Activated CD4-positive, alpha-beta T cell treated with anti-CD3 and anti-CD28 coated beads for 48 hours (primary cell): ENCODE data around the gene DUSP12.
"Not testable (repeated sequence)": the region's sequence is repeated elsewhere in the genome, so short reads cannot be mapped to it uniquely, and the experiment has no call there.

Source experiments
- DNase-seq: peaks from one replicate; pipeline ENCODE4 v3.0.0-alpha.2; 2020

The DUSP12 gene, protein sequence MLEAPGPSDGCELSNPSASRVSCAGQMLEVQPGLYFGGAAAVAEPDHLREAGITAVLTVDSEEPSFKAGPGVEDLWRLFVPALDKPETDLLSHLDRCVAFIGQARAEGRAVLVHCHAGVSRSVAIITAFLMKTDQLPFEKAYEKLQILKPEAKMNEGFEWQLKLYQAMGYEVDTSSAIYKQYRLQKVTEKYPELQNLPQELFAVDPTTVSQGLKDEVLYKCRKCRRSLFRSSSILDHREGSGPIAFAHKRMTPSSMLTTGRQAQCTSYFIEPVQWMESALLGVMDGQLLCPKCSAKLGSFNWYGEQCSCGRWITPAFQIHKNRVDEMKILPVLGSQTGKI

DNA sequence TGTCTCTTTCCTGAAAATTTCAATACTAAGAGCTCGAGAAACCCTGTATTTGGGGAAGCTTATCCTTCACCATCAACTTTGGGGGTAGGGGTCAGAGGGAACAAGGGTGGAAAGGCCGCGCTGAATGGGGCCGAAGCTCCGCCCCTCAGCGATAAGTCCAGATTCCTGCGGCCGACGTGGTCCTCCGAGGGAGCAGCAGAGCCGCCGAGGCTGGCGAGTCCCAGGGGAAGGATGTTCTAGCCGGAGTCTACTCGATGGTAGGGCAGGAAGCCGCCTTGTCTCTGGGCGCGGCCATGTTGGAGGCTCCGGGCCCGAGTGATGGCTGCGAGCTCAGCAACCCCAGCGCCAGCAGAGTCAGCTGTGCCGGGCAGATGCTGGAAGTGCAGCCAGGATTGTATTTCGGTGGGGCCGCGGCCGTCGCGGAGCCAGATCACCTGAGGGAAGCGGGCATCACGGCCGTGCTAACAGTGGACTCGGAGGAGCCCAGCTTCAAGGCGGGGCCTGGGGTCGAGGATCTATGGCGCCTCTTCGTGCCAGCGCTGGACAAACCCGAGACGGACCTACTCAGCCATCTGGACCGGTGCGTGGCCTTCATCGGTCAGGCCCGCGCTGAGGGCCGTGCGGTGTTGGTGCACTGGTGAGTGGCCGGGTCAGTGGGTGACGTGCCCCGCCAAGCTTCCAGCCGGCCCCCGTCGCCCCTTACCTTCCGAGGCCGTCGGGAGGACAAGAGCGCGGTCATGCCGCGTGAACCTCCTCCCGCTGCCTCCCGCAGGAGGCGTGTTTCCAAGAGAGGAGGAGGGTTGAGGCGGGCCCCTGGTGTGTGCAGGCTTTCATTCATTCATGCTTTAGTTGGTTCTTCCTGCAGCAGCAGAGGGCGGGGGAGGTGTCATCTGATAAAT, at the start of gene DUSP12:
Gene DUSP12, plus strand, starts transcription at position 278 of the 899 bp plus-strand sequence. Its CDS starts 16 bp downstream, at position 294.
- DNase-seq: peak; percentile 93

GRCh38 chr1:161702250-161702649, 47.3 kb upstream of the DUSP12 start:
- no peak for DNase-seq

GRCh38 chr1:161705537-161705936, 44.0 kb upstream of the DUSP12 start:
- no peak for DNase-seq

DNA sequence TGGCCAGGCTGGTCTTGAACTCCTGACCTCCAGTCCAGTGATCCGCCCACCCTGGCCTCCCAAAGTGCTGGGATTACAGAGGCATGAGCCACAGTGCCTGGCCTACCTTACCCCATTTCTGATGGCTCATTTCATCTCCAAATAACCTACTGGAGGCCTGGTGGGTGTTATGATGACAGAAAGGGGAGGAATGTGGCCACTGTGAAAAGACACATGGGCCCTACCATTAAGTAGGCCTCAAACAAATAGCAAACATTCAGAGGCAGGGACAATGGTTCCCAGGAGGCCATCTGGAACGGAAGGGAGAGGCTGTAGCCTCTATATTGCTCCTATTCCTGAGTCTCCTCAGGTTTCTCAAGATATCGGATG, 43.5 kb upstream of the DUSP12 start:
- no peak for DNase-seq

- DNase-seq: no peak
Observed at GRCh38 chr1:161706482-161707347, 42.9 kb upstream of the DUSP12 start, which contains the start of gene FCRLA. FCRLA (plus strand) TSS chr1:161707229; CDS start chr1:161707265, 36 bp downstream.

DNA sequence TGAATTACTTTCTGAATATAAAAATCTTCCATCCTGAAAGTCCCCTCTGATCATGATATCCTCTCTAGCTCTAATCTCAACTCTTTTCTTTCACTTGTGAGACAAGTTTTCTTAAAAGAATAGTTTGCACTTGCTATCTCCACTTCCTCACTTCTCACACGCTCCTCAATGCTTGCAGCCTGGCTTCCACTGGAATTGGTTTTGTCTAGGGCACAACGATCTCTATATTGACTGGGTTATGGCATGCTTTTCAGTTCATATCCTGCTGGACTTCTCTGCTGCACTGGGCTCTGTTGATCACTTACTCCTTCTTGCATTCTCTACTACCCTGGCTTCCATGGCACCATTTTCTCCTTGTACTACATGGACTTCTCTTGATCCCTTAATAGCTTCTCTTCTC, 42.1 kb upstream of the DUSP12 start:
- DNase-seq: no peak

DNA sequence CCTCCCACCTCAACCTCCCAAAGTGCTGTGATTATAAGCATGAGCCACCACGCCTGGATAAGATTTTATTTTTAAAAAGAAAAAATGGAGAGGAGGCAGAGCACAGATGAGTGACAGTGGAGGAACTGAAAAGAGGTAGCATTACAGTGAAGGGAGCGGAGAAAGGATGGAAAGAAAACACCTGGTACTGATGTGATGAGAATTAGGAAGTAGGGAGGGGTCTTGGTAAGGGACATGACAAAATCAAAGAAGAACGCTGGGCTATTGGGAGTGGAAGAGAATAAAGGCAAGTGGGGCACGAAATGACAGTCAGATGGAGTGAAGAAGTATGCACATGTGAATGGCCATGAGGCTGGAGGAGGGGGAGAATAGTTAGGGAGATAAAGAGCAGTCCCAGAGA, 40.2 kb upstream of the DUSP12 start:
- DNase-seq: no peak

DNA sequence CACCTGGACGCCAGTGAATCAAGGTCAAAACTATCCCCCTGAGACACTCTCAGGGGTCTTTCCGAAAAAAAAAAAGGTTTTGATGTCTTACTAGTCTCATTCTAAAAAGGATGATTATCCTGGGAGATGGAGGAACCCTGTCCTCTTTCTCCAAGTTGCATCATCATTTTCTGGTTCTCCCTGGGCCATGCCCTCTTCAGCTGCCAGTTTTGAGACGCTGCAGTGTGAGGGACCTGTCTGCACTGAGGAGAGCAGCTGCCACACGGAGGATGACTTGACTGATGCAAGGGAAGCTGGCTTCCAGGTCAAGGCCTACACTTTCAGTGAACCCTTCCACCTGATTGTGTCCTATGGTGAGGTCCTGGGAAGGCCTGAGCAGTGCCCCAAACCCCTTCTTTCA, 39.0 kb upstream of the DUSP12 start:
- DNase-seq: no peak

- DNase-seq: no peak
Observed at GRCh38 chr1:161718559-161719324, 30.8 kb upstream of the DUSP12 start.

DNA sequence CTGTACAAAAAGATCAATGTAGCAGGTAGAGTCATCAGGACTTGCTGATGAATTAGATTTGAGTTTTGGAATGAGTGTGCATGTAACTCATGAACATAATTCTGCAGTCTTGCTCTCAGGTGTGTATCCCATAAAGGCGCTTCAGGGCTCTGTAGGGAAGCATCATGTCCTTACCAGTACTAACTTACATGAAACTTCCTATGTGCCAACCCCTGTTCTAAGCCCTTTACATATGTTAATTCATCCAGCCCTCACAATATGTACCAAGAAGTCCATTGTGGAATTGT, 30.3 kb upstream of the DUSP12 start:
- DNase-seq: no peak

GRCh38 chr1:161720422-161720821, 29.2 kb upstream of the DUSP12 start:
- no peak for DNase-seq

GRCh38 chr1:161720956-161721737, 28.4 kb upstream of the DUSP12 start, which contains the start of gene FCRLB:
FCRLB (plus strand) TSS chr1:161721544; CDS start chr1:161722673, 1,129 bp downstream.
- DNase-seq: no peak

GRCh38 chr1:161721738-161722343, 27.7 kb upstream of the DUSP12 start:
- DNase-seq: peak; percentile 17

DNA sequence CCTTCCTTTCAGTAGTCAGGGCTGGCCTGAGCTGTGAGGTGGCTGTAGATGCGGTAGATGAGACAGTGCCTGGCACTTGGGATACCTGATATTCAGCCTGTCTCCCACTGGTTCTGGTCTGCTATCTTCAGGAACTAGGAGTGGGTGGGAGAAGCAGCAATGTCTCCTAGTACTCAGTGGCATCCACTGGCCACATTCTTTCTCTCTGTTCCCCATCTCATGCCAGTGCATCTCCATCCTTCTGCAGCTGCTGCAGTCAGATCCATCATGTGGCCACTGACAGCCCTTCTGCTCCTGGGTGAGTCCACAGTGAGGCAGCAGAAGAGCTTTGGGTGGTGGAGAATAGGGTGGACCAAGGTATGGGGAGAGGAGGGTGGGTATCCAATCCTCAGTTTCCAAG, 27.2 kb upstream of the DUSP12 start:
- DNase-seq: no peak

DNA sequence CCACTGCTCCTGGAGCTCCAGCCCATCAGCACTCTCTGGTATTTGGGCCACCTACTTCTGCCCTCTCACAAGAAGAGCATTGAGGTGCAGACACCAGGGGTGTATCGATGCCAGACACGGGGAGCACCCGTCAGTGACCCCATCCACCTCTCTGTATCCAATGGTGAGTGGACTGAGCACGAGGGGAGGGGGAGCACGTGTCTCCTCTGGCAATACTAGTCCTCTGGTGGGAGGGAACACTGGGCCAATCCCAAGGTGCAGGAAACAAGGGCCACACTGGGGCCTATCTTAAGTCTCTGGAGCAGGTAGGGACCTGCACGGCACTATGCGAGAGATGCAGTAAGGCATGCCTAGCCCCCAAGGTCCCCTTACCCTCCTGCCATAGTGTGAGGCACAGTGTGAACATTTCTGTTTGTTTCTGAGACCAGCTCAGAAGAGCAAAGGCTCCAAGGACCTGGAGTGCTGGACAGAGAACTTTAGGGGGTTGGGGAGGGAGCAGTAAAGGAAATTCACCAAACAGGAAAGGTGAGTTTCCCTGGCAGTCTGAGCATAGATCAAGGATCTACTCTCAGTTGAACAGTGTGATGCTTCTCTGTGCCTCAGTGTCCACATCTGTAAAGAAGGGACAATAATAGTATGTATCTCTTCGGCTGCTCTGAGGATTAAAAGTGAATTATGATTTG, 26.0 kb upstream of the DUSP12 start:
- DNase-seq: no peak

GRCh38 chr1:161725258-161725907, 24.2 kb upstream of the DUSP12 start:
- not testable (repeated sequence) for DNase-seq

DNA sequence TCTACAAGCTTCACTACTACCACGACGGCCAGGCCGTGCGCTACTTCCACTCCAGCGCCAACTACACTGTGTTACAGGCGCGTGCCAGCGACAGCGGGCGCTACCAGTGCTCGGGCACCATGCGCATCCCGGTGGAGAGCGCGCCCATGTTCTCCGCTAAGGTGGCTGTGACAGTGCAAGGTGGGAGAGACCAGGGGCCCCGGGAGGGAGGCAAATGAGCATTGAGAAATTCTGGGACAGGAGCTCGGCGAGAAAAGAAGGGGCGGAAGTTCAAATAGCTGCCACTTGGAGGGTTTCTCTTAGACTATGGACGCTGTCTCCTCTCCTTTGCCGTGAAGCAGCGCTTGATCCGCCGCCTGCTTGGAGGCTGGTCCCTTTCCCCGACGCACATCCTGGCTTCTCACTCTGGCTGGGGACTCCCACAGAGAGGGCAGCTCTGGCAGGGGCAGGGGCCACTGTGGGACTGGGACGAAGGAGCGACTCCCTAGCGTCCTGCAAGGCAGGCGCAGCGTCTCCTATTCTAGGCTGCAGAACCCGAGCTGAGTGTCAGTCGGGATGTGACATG, 23.6 kb upstream of the DUSP12 start:
- DNase-seq: peak; percentile 41

DNA sequence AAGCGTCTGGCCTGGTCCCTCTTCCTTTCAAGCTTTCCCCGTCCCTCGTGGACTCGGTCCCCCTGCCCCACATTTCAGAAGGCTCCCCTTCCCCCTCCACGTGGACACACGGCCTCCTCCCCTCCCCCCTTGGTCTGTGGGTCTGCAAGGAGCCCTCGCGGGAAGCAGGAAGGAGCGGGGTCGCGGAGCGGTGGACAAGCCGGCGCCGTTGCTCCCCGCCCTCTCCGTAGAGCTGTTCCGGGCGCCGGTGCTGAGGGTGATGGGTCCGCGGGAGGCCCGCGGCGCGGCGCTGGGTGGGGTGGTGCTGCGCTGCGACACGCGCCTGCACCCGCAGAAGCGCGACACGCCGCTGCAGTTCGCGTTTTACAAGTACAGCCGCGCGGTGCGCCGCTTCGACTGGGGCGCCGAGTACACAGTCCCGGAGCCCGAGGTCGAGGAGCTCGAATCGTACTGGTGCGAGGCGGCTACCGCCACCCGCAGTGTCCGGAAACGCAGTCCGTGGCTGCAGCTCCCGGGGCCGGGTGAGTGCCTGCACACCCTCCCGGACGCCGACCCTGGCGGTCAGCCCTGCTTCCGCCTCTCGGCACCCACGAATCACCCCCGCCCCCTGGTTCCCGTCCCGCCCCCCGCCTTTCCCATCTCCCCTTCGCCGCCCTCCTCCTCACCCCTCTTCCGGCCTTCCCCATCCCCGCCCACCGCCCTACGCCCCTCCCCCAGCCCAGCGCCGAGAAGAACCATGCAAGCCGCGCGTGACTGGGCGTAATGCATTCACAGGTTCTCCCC, 22.9 kb upstream of the DUSP12 start:
- DNase-seq: peak; percentile 63
